Prostate gland (tissue), 2 donors: Measurements from ENCODE around the gene RFTN1.

Experiments
- POLR2AphosphoS5 ChIP-seq: sonication (generic); formaldehyde crosslinking; IDR thresholded peaks from one replicate; pipeline ENCODE4 v1.6.1; 2017; ENCODE audit warnings: antibody characterized with exemption
- TF ChIP-seq, protein P1 (sequence below), 4 experiments: fragments of 200-600 bp in 2 of 4; fragments of 450-650 bp in 2 of 4; sonication (generic) in 2 of 4; IDR thresholded peaks; 1 replicate in 3 of 4; 2 replicates in 1 of 4; pipeline ENCODE4 v1.5.1; 2016 to 2019; ENCODE audit warnings: antibody characterized with exemption in 4 of 4, mild to moderate bottlenecking in 2 of 4, moderate library complexity in 2 of 4

DNA sequence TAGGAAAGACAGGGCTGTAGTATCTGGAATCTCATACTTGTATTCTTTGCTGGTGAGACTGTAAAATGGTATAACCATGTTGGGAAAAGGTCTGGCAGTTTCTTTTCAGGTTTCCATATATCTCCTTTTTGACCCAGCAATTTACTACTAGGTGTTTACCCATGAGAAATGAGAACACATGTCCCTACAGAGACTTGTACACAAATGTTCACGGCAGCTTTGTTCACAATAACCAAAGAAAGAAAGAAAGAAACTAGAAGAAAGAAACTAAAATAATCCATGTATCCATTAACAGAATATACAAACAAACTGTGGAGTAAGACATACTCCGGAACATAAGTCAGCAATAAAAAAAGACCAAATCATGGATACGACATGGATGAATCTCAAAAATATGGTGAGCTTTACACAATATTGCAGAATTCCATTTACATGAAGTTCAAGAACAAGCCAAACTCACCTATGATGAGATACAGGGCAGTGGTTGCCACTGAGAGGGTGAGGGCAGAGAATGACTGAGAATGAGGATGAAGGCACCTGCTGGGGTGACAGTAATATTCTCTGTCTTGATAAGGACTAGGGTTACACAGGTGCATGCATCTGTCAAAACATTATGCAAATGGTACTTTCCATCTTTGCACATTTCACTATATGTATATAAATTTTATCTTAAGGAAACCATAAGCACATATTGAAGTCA, 2.7 kb downstream of the RFTN1 start:
- TF ChIP-seq POLR2AphosphoS5, result no peak
- TF ChIP-seq, protein P1, sequence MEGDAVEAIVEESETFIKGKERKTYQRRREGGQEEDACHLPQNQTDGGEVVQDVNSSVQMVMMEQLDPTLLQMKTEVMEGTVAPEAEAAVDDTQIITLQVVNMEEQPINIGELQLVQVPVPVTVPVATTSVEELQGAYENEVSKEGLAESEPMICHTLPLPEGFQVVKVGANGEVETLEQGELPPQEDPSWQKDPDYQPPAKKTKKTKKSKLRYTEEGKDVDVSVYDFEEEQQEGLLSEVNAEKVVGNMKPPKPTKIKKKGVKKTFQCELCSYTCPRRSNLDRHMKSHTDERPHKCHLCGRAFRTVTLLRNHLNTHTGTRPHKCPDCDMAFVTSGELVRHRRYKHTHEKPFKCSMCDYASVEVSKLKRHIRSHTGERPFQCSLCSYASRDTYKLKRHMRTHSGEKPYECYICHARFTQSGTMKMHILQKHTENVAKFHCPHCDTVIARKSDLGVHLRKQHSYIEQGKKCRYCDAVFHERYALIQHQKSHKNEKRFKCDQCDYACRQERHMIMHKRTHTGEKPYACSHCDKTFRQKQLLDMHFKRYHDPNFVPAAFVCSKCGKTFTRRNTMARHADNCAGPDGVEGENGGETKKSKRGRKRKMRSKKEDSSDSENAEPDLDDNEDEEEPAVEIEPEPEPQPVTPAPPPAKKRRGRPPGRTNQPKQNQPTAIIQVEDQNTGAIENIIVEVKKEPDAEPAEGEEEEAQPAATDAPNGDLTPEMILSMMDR (IDR thresholded peaks at IDR 0.05), result no peak
